Activated gamma-delta T cell treated with anti-CD3 and anti-CD28 coated beads, Interleukin-2, amount 50 U/mL, for 16 hours (primary cell): ENCODE data around the gene DHX15.

Experiments
- DNase-seq: peaks from one replicate; pipeline ENCODE4 v3.0.0-alpha.2; 2020; ENCODE audit warnings: low read depth

DHX15 gene

DNA sequence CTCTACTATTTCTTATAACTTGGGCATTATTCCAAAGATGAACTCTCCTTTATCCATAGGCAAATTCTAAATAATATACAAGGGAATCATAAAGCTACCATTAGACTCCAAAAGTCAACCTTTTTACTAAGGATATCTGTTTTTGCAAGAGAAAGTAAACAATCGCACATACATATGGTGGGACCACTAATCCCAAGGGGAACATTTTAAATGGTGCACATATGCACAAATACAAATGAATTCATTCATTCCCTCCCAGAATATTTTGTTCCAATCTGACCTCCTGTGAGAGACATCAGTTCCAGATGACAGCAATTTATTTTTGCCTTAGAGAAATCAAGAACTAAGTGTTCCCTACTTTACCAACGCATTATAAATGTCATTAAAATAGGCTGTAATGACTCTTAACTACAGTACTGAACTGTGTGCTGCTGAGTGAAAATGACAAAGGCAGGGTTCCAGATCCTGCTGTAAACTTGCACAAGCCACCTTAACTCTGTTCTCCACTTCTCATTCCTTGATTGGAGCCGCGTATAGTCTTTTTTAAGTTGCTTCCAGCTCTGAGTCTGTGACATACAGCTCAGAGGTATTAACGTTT is 2.0 kb downstream of the DHX15 start:
- no peak for DNase-seq

DNA sequence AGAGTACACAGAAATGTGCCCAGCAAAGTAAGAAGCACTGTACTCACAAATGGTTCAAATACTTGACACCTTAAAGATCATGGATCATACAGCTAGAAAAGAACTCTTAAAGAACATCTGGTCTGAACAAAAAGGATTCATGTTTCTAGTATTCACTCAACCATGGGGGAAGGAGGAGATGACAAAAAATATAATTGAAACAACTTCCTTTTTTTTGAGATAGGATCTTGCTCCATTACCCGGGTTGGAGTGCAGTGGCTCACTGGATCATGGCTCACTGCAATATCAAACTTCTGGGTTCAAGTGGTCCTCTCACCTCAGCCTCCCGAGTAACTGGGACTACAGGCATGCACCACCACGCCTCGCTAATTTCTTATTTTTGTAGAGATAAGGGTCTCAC is 6.0 kb downstream of the DHX15 start:
- no peak for DNase-seq

DNA sequence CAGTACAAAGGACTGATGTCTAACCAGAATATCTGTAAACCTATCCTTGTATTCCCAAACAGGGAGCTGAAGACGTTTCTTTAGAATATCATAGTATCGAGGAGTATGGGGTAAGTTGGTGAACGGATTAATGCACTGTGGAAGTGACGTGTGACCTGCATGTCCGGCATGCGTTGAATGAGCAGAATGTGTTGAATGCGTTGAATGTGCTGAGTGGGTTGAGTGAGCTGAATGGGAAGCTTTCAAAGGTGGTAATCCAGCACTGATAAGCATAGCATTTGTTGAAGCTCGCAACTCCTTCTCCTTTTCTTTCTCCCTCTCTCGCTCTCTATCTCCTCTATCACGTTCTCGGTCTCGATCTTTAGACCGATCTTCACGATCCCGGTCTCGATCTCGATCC is 8.1 kb downstream of the DHX15 start:
- DNase-seq, result no peak

DNA sequence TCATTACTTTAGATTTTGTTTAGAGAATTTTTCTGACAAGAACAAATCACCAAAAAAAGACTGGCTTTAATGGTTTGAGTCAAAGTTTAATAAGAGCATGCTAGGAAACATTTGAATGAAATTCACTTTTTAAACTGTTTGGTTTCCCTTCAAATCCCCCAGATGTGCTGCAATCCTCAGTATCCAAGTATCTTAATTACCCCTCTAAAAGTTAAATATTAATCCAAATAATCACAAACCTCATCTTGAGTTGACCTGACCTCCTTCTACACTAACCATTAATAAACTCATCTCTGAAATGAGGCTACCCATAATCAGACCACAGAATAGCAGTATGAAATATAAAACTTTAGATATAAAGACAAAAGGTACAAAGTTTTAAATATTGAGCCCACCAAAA is 10.1 kb downstream of the DHX15 start:
- no peak for DNase-seq

- DNase-seq, result no peak
Observed at GRCh38 chr4:24573582-24573981, 10.8 kb downstream of the DHX15 start.

DNA sequence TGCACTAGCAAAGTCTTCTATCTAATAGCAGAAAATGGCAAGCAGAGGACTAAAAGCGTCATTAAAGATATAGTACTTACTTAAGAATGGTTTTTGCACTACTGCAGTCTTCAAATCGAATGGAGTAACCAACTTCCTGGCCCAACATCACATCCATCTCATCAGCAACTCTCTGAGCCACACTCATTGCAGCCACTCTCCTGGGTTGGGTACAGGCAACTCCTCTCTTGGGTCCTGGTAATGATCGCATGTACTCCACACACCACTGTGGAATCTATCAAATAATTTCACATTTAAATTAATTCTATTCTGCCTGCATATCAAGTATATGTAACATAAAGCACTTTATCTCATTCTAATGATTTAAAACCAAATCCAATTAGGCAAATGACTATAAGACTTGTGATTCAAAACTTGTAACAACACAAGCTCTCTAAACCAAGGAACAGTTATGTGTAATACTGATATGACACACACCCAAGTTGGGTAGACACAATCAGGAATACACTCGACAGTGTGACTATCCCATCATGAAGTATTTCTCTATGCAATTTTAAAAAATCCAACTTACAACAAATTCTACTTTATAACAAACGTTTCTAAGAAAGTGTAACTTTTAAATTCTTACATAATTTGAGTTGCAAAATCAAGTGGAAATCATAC is 13.6 kb downstream of the DHX15 start:
- no peak for DNase-seq

GRCh38 chr4:24570172-24570571 is 14.2 kb downstream of the DHX15 start:
- DNase-seq, result no peak

- DNase-seq, result no peak
Observed at GRCh38 chr4:24569662-24570061, 14.7 kb downstream of the DHX15 start.

DNA sequence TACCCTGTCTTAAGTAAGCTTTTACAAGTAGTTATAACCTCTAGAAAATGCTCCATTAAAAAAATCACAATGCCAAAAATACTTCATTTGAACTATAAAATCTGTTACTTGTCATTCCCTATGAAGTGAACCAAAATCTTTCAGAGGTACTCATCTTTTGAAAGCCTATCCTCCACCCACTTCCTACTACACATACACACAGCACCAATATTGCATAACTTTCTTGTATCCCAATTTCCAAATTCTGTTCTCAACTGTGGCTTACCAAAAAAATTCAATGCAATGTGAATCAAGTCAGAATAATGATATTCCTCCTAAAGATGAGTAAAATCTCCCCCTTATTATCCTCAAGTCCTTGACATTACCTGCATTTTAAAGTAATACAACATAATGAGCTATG is 15.9 kb downstream of the DHX15 start:
- no peak for DNase-seq

GRCh38 chr4:24565054-24565453 is 19.3 kb downstream of the DHX15 start:
- DNase-seq, result no peak

DNA sequence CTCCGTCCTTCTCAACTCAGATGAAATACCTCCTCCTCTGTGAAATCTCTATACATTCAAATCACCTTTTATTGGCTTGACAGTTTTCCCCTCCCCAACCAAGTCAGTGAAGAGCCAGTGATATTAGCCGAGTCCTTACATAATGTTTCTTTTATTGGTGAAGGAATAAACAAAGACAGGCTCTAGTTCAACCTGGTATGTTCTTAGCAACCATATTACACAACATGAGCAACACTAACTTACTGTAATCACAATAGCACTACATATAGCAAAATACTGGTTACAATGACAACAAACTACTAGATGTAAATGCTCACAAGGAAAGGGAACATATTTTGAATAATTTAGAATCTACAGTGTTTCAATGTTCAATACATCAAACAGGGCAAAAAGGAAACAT is 19.9 kb downstream of the DHX15 start:
- no peak for DNase-seq

- DNase-seq, result no peak
Observed at GRCh38 chr4:24561438-24562139, 22.8 kb downstream of the DHX15 start.

GRCh38 chr4:24560868-24561368 is 23.4 kb downstream of the DHX15 start:
- DNase-seq, result no peak

DNA sequence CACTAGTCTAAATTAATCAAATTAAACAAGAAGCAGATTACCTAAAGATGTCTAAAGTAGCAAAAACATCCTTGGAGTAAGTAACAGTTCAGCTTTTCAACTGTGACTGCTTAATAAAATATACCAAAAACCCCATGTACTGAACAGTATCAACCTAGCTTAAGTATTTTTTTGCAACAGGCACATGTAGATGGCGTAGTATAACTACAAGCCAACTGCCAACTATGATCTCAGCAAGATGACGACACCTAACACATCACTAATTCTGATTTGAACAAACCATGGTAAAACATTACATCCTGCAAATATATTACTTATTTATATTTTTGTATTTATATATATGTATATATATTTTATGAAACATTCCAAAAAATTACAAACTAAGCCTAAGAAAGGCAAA is 24.5 kb downstream of the DHX15 start:
- DNase-seq, result no peak

- no peak for DNase-seq
Observed at GRCh38 chr4:24559032-24559821, 25.1 kb downstream of the DHX15 start.

GRCh38 chr4:24557026-24558025 is 27.0 kb downstream of the DHX15 start:
- no peak for DNase-seq

GRCh38 chr4:24551492-24552289 is 32.7 kb downstream of the DHX15 start:
- no peak for DNase-seq

GRCh38 chr4:24550441-24551175 is 33.7 kb downstream of the DHX15 start:
- no peak for DNase-seq

- no peak for DNase-seq
Observed at GRCh38 chr4:24547979-24548378, 36.4 kb downstream of the DHX15 start.
